Stimulated activated CD4-positive, alpha-beta T cell treated with anti-CD3 and anti-CD28 coated beads, TNF-alpha, amount 100 ng/mL, for 1 hour (primary cell): ENCODE measurements around the gene TRPC4AP.
A peak's percentile ranks its signal among the peaks of the same experiment; 100 is the strongest.

Source experiments
- DNase-seq, 3 donors: peaks; one replicate each; pipeline ENCODE4 v3.0.0-alpha.2; 2020; ENCODE audit warnings: low read depth in 3 of 3, low spot score in 1 of 3

The TRPC4AP gene

DNA sequence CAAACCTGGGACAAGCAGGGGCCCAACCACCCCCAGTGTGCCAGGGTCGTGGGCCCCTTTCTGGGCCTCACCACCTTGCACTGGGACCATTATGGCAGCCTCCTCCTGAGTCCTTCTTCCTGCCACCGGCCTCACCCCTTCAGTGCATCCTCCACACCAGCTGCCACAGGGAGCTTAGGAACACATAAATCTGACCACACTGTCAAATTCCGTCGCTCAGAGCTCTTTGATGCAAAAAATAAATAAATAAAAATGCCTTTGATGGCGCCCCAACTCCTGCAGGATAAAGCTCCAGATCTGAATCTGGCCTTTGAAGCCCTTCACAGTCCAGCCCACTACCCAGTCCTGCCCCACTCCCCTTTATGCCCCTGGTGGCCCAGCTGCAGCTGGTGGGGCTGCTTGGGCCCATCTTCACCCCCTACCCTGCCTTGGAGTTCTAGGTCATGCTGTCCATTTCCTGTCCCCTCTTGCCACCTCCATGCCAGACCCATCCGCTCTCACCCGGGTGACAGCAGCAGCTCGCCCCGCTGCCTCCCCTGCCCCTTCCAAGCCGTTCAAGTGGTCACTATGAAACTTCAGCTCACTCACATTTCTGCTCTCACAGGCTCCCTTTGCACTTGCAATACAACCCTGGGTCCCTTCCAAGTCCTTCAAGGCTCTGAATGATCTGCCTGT is 120.9 kb downstream of the TRPC4AP start:
- DNase-seq: no peak

DNA sequence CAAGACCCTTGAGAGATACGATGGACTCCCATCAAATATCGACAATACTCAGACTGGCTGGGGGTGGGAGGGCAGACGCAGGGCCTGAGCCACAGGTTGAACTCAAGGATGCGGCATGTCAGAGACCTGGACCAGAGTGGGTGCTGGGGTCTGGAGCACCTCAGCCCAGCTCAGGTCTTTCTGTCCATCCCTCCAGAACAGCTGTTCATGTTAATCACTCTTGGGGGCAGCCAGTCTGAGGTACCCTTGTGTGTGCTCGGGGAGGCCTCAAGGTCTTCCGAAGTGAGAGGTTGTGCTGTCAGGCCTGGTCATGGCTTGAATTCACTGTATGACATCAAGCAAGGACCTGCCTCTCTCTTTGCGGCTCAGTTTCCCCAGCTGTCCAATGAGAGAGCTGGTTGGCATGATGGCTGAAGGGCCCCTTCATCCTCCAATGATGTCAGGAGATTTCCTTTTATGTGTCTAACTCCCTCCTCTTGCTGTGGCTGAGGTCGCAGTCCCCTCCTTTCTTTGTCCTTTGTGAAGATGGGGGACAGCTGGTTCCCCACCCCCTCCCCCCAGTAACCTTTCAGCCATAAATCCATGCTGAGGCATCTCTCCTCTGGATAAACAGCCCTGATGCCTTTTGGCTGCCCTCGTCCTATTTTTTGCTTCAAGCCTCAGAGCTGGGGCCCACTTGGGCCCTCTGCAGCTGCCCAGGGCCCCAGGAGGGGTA is 121.6 kb downstream of the TRPC4AP start:
- no peak for DNase-seq

DNA sequence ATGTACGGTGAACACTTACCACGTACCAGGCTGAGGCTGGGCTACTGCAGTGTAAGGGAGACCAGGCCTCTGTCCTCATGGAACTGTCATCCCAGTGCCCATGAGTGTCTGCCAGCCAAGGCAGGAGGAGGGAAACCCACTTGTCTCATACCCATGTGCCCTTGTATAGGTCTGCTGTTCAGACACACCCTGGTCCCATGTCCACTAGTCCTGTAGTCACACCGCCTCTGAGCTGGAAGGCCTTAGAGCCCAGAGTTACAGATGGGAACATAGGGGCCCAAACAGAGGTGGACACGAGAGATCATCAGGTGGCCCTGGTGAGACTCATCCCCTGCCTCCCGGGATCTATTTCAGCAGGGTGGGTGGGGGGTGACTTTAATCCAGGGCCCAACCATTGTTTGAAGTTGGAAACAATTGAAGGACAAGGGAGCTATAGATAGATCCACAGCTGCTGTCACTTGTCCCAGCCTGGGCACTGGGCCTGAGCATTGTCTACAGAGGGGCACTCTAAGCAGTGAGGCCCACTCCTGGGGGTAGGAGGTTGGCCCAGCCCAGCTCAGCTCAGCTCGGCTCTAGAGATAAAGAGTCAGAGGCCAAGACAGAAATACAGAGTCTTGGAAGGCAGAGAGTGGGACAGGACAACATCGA is 122.3 kb downstream of the TRPC4AP start:
- no peak for DNase-seq

DNA sequence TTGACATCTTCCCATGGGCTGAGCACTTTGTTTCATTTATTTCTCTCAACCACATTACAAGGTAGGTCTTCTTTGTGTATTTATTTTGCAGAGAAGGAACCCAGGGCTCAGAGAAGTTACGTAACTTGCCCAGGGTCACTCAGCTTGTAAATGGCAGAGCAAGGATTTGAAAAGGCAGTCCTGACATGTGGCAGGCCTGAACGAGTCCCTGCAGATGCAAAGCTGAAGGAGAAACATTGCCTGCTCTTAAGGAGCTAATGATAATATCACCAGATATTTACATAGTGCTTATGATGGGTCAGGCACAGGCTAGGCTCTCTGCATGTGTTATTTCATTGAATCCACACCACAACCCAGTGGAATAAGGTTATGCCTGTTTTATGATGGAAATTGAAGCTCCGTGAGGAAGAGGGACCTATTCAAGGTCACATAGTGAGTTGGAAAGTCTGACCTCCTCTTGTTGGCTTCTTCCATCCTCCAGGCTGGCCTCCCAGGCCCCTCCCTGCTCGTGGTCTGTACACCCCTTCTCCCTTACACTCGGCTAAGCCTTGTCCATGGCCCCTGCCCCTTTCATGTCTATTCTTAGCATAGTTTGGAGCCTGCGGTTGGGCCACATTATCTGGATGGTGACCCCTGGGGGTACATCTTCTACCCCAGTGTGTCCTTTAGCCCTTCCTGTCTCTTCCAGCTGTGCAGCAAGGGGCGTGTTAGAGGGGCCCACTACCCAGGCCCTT is 124.4 kb downstream of the TRPC4AP start:
- no peak for DNase-seq

DNA sequence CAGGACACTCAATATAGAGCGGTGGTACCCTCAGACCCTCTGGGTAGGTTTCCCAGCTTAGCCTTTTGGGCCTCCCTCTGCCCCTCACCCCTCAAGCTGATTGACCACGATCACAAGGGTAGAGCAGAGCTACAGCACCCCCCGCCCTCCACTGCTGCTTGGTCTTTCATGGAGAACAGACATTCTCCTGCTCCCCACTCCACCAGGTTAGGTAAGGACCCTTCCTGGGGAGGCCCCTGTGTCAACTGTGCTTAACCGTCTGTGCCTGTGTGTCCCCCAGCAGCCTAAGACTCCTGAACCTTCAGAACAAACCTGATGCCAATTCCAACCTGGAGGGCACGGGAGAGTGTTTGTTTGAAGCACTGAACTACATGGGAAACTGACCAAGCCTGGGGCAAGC is 125.2 kb downstream of the TRPC4AP start:
- DNase-seq: no peak

DNA sequence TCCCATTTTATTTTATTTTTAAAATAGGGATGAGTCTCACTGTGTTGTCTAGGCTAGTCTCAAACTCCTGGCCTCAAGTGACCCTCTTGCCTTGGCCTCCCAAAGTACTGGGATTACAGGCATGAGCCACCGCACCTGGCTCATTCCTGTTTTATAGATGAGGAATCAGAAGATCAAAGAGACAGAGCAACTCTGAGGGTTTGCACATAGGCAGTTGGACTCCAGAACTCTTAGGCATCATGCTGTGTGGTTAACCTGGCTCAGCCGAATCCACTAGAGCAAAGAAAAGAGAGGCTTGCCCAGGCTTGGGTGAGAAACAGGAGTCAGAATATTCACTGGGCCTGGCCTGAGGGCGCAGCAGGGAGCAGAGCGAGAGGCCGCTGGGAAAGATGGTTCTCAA is 127.6 kb downstream of the TRPC4AP start:
- no peak for DNase-seq

DNA sequence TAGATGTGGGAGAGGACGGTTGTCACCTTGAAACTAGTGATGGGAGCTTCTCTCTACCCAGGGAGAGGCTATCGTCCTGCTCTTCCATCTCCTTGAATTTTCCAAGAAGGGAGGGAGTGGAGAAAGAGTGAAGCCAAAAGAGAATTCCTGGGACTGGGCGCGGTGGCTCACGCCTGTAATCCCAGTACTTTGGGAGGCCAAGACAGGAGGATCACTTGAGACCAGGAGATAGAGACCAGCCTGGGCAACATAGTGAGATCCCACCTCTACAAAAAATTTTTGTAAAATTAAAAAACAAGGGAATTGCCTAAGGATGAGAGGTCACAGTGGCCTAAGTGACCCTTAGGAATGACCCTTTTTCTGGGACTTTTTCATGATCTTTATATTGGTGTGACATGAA is 128.1 kb downstream of the TRPC4AP start:
- no peak for DNase-seq

DNA sequence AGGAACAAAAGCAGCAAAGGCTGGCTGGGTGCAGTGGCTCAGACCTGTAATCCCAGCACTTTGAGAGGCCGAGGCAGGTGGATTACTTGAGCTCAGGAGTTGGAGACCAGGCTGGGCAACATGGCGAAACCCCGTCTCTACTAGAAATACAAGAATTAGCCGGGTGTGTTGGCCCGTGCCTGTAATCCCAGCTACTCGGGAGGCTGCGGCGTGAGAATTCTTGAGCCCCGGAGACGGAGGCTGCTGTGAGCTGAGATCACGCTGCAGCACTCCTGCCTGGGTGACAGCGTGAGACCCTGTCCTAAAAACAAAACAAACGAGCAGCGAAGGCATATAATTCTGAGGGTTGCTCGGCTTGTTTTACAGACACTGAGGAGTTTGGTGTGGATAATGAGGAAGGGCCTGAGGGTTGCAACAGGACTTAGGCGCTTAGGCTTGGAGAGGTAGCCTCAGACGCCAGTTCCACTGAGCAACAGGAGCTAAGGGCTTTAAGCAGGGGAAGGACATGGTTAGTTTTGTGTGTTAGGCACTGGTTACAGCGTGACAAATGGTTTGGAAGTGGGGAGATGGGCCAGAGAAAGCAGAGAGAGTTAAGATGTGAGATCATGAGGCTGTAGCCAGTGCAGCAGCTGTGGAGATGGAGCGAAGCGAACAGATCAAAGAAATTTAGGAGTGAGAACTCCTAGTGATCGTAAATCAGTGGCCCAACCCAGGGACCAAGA is 135.7 kb downstream of the TRPC4AP start:
- DNase-seq: no peak

DNA sequence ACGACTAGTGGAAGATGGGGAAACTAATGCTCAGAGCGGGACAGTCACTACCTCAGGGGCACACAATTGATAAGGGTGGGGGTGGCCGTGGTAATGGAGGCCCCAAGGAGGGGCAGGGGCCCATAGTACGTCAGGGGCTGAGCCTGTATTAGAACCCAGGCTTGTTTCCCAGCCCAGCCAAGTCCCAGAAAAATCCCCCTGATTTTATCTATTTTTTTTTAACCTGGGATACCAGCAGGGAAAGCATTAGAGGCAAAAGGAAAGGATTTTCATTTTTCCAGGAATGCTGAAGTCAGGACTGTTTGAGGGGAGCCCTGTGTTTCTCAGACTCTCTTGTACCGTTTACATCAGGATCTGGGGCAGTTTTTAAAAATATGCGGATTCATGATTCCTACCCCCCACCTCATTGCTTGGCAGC is 136.6 kb downstream of the TRPC4AP start:
- DNase-seq: no peak

DNA sequence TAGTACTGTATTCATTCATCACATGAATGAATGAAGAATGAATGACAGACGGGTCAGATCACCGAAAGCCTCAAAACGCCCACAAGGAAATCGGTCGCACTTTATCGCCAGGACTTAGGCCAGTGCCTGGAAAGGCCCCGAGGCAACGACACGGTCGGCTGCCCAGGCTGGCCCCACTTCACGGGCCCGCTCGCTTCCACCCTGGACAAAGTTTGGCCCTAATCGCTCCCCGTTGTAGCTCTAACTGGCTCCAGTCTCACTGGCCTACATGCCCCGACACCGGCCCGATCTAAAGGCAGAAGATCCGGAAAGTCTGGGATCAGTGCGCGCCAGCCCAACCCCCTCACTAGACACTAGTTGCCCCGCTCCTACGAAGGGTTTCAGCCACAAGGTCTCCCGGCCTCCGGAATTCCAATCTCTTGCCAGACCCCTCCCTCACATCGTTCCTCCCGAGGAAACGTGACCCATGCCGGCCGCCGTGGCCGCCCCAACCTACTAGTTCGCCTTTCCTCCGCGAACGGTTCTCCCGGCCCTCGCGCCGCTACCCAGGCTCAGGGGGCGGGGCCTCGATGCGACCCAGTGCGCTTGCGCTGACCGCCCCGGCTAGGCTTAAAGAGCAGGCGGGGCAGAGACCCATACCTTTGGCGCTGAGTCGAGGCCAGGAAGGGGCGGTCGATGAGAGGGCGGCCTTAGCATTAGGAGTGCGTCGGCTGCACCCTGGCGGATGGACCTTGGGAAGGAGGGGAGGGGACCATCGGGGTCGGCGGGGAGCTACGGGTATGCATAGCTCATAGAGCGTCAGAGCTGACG is 137.2 kb downstream of the TRPC4AP start, which contains the start of the genes GSS and MYH7B:
Gene GSS (minus strand): TSS at position 576 of the 810 bp plus-strand sequence. CDS start 3,954 bp downstream, outside the sequence.
Gene MYH7B (plus strand): TSS at position 638 of the 810 bp plus-strand sequence. CDS start 22,138 bp downstream, outside the sequence.
- DNase-seq: peak; percentile 88 to 99 (median 89)

DNA sequence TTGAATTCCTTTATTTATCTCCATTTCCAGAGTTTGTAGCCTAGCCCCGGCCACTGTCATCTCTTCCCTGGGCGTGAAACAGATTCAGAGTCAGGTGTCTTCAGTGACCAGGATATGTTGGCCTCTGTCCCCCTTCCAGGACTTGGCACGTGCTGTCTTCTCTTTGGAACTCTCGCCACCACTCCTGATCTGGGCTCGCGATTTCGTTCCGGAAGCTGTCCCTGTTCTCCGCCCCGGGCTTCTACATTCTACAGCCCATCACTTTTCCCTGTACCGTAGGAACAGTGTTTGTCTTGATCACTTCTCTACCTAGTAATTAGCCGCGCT is 137.7 kb downstream of the TRPC4AP start:
- DNase-seq: no peak

DNA sequence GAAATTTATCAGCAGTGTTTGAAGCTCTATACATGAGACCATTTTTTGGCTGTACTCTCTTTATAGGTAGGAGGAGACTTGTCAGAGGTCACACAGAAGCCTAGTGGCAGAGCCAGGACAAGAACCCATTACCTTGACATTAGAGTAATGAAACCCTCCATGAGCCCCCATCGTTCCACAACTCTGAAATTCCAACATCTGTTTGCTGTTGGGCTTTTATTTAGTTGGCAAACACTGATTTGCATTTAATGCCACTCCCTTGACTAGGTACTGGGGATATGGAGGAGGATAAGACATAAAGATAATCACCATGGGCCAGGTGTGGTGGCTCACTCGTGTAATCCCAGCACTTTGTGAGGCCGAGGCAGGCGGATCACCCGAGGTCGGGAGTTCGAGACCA is 138.6 kb downstream of the TRPC4AP start:
- no peak for DNase-seq

DNA sequence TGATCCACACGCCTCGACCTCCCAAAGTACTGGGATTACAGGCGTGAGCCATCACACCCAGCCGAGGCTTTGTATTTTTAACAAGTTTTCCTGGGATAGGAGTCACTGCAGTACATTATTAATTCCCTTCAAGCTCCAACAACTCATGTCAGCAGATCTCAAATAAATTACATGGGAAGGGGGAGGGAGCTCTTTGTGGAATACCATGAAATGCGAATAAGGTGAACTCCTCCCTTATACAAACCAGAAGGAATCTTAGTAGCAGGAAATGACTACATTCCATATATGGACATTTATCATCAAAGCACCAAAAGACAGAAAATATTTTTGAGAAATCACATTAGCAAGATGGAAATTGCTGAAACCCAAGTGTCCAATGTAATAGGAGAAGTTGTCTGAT is 139.9 kb downstream of the TRPC4AP start:
- no peak for DNase-seq
